Fibroblast of lung (primary cell): ENCODE results near the gene FAM25G.
"Not testable (repeated sequence)": the region's sequence is repeated elsewhere in the genome, so short reads cannot be mapped to it uniquely, and the experiment has no call there.

Source experiments
- CTCF ChIP-seq, 2 donors: IDR thresholded peaks in 1 of 2; conservative IDR thresholded peaks in 1 of 2; 1 replicate in 1 of 2; 2 replicates in 1 of 2; pipeline ENCODE4 v1.5.1; 2011 to 2012; ENCODE audit warnings: low read length in 2 of 2, control low read depth in 1 of 2, inconsistent platforms in 1 of 2, low read depth in 1 of 2, mild to moderate bottlenecking in 1 of 2
- EZH2 ChIP-seq: IDR thresholded peaks from 2 replicates; pipeline ENCODE4 v1.5.1; 2012; ENCODE audit warnings: low read length, control low read depth, mild to moderate bottlenecking; ENCODE audit errors: missing control alignments

- TF ChIP-seq CTCF (conservative IDR thresholded peaks at IDR 0.05 in 1 of 2, IDR thresholded peaks at IDR 0.05 in 1 of 2; ENCODE audit: low read depth in 1 of 2, low read length in 2 of 2); EZH2: not testable (repeated sequence)
These were observed 1.9 kb downstream of the FAM25G start for GRCh38 chr10:47489630-47490029.
